LNCAP (cell line): ENCODE data around the gene BCKDK.

Experiments
- CTCF ChIP-seq: fragments of 450-650 bp; IDR thresholded peaks from 2 replicates; pipeline ENCODE4 v1.5.1; 2017; ENCODE audit warnings: mild to moderate bottlenecking

BCKDK gene

GRCh38 chr16:31134091-31134571, 25.9 kb downstream of the BCKDK start:
- no peak for TF ChIP-seq CTCF

- TF ChIP-seq CTCF, result no peak
Observed at GRCh38 chr16:31134625-31135534, 26.7 kb downstream of the BCKDK start.

- TF ChIP-seq CTCF, result no peak
Observed at GRCh38 chr16:31135535-31136286, 27.5 kb downstream of the BCKDK start, which contains the start of gene PRSS8. Gene PRSS8 (minus strand): TSS chr16:31135727. CDS start chr16:31135498, 229 bp downstream.

- TF ChIP-seq CTCF, result no peak
Observed at GRCh38 chr16:31136287-31136662, 28.1 kb downstream of the BCKDK start.

- TF ChIP-seq CTCF, result no peak
Observed at GRCh38 chr16:31138621-31139578, 30.7 kb downstream of the BCKDK start.

- TF ChIP-seq CTCF, result no peak
Observed at GRCh38 chr16:31141489-31142108, 33.4 kb downstream of the BCKDK start.
